ENCODE data around the gene LRRC8A. TPM values are rescaled to one million over a fixed set of nuclear protein-coding genes. Genes with fewer than 3 reads are reported as not detected.
A peak's percentile ranks its signal among the peaks of the same experiment; 100 is the strongest.

LRRC8A gene
- total and polyA plus RNA-seq, 2 of the 8 experiments (the other 6 are each of a cell fraction or from before 2014, with no cell fraction given) = 103 to 111 TPM

DNA sequence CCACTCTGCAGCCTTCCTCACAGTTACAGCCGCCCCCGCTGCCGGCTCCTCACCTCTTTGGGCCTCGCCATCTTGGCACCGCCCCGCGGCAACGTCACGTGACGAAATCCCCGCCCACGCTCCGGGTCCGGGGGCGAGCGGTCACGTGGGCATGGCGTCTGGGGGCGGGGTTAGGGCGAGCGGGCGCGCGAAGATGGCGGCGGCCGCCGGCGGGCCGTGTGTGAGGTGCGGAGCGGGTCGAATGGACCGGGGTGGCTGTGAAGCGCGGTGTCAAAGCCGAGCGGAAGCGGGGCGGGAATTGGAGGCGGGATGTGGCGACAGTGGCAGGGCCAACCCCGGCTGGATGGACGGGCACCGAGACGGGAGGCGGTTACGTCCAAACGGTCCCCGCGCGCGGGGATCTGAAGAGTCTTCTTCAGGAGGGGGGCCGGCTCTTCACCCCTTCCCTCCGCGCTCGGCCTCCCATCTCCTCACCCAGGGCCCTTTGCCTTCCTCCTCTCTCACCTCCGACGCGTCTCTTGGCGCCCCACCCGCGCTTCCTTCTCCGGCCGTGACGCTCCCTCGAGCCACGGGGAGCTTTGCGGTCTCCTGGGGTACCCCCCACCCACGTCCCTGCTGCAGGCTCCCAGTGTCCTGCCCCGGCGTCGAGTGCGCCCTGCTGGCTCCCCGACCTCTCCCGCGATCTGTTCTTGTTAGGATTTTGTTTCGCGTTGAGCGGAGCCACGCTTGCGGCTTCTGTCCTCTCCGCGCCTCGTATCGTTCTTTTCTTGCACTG, 65.8 kb downstream of the LRRC8A start, which contains the start of the genes DOLK and NUP188 (continued):
- TF ChIP-seq CTBP2 (IDR thresholded peaks at IDR 0.05; ENCODE audit: borderline replicate concordance, insufficient read depth, insufficient read length, low read length) (no peak), GTF2F1 (IDR thresholded peaks at IDR 0.05; ENCODE audit: borderline replicate concordance, low read depth, low read length) (peak; percentile 77), ASH2L (IDR thresholded peaks at IDR 0.05; ENCODE audit: low read length) (peak; percentile 65), TAF1 (IDR thresholded peaks at IDR 0.05; ENCODE audit: low read depth, low read length) (peak; percentile 97), GABPA (IDR thresholded peaks at IDR 0.05; ENCODE audit: borderline replicate concordance, insufficient read depth, low read length) (no peak), HDAC2 (IDR thresholded peaks at IDR 0.05; ENCODE audit: borderline replicate concordance in 1 of 2, low read depth in 2 of 2, low read length in 2 of 2) (no peak), POU5F1 (IDR thresholded peaks at IDR 0.05; ENCODE audit: low read depth, low read length) (no peak), JUN (IDR thresholded peaks at IDR 0.05; ENCODE audit: low read depth, low read length) (no peak), TAF7 (optimal IDR thresholded peaks at IDR 0.05; ENCODE audit: borderline replicate concordance, low read depth, low read length) (peak; percentile 94)
- TF ChIP-seq, protein P1, sequence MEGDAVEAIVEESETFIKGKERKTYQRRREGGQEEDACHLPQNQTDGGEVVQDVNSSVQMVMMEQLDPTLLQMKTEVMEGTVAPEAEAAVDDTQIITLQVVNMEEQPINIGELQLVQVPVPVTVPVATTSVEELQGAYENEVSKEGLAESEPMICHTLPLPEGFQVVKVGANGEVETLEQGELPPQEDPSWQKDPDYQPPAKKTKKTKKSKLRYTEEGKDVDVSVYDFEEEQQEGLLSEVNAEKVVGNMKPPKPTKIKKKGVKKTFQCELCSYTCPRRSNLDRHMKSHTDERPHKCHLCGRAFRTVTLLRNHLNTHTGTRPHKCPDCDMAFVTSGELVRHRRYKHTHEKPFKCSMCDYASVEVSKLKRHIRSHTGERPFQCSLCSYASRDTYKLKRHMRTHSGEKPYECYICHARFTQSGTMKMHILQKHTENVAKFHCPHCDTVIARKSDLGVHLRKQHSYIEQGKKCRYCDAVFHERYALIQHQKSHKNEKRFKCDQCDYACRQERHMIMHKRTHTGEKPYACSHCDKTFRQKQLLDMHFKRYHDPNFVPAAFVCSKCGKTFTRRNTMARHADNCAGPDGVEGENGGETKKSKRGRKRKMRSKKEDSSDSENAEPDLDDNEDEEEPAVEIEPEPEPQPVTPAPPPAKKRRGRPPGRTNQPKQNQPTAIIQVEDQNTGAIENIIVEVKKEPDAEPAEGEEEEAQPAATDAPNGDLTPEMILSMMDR (IDR thresholded peaks at IDR 0.05; ENCODE audit: control extremely low read depth in 1 of 3, insufficient read depth in 1 of 3, low read depth in 1 of 3, low read length in 3 of 3) = no peak
